LNCAP (cell line): ENCODE results near the gene XXYLT1.

Source experiments
- TF ChIP-seq, protein P1 (sequence below): fragments of 450-650 bp; IDR thresholded peaks from 2 replicates; pipeline ENCODE4 v1.5.1; 2017; ENCODE audit warnings: mild to moderate bottlenecking

Gene XXYLT1

DNA sequence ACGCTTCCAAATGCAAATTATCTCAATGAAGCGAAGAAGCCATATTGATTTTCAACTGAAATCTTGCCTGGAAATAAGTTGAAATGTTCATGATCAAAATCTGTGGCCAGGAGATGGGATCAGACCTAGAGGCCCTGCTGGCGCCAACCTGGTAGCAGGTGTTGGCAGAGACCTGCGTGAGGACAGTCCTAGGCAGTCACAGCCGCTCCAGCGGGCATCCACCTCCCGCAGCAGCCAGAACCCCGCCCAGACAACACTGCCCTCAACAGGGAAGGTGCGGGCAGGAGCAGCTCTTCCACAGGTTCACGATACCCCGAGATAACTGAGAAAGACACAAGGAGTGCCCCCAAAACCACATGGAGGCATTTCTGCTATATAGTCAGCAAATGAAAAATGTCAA lies 145.3 kb downstream of the XXYLT1 start:
- TF ChIP-seq, protein P1, sequence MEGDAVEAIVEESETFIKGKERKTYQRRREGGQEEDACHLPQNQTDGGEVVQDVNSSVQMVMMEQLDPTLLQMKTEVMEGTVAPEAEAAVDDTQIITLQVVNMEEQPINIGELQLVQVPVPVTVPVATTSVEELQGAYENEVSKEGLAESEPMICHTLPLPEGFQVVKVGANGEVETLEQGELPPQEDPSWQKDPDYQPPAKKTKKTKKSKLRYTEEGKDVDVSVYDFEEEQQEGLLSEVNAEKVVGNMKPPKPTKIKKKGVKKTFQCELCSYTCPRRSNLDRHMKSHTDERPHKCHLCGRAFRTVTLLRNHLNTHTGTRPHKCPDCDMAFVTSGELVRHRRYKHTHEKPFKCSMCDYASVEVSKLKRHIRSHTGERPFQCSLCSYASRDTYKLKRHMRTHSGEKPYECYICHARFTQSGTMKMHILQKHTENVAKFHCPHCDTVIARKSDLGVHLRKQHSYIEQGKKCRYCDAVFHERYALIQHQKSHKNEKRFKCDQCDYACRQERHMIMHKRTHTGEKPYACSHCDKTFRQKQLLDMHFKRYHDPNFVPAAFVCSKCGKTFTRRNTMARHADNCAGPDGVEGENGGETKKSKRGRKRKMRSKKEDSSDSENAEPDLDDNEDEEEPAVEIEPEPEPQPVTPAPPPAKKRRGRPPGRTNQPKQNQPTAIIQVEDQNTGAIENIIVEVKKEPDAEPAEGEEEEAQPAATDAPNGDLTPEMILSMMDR, result no peak

GRCh38 chr3:195124378-195124992 lies 146.5 kb downstream of the XXYLT1 start:
- TF ChIP-seq, protein P1, result no peak

DNA sequence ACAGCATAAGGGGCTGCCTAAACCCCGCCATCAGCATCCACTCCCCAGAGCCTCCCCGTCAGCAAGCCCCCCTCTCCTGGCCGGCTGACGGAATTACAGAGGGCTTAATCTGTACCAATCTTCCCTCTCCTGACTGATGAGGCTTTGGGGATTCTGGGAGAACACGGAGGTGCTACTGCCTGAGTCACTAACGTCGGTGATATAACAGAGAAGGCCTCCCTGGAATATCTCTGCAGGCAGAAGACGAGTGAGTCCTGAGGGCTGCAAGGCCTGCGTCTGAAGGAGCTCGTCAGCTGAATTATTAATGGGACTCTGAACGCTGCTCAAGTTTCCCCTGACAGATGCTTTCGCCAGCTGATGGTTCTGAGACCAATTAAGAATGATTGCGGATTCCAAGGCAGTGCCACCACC lies 147.7 kb downstream of the XXYLT1 start:
- TF ChIP-seq, protein P1, result no peak

DNA sequence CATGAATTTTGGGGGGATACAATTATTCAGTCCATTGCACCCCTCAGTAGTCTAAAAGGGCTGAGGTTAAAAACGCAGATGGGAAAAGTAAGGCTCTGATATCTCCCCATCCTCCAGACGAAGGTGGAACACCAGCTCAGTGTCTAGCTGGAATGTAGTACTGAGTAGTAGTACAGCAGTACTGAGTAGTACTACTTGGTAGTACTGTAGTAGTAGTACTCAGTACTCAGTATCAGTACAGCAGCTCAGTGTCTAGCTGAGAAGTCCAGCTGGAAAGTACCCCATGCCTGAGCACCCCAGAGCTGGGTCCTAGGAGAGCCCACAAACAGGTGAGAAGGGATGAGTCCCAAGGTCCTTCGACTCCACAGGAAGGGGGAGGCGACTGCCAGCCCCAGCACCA lies 148.7 kb downstream of the XXYLT1 start:
- TF ChIP-seq, protein P1, result no peak

- TF ChIP-seq, protein P1, result no peak
Measured at GRCh38 chr3:195120267-195120601, 150.7 kb downstream of the XXYLT1 start.

DNA sequence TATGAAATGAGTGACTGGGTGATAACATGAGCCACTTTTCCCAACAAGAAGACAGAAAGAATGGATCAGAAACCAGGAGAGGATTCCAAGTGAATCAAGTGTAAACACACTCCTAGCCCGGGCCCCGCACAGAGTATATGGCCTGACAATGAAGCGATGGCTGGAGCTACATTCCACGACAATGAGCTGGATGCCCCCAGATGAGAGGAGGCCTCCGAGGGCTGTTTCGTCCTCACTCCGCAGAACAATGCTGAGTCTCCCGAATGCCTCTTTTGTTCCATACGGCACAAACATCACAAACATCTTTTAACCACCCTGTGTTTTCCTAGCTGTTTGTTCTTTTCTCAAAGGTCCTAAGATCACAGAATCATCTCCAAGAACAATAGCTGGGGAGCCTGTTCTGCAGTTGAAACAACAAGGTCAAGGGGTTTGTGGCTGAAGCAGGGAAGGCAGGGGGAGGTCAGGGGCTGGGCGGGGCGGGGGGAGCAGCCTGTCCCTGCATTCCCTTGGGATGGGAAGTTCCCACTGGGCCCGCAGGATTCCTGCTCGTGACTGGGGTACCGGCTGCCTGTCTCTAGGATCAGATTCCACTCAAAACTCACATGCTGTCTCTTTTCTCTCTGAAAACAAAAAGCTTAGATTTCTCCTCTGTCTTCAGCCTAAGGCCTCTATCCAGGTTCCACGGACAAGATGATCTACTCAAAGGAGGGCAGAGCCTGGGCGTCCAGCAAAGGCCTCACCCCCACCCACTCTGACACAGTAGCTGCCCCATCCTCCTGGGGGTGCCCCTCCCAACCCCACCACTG lies 151.3 kb downstream of the XXYLT1 start:
- TF ChIP-seq, protein P1, result no peak

DNA sequence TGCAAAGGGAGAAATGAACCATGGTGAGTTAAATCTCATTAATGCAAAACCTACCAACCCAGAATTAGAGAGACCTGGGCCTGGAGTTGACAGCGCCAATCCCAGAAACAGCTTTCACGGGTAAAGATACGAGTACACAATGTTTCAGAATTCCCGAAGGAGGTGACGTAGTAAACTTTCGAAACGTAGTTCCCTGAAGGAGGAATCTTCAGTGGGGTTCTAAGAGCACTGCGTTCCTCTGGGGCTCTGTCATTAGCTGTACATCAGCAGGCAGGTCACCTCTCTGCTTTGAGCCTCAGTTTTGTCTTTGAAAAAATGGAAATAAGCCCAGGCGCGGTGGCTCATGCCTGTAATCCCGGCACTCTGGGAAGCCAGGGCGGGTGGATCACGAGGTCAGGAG lies 152.3 kb downstream of the XXYLT1 start:
- TF ChIP-seq, protein P1, result no peak
